GM18907 (cell line): Measurements from ENCODE around the gene BAMBI.

Experiments
- ATAC-seq: cut with Tn5 transposase; IDR thresholded peaks from one replicate; pipeline ENCODE4 v1.9.1; 2021; ENCODE audit warnings: mild to moderate bottlenecking, moderate library complexity; ENCODE audit not compliant: unreplicated experiment

Gene BAMBI

DNA sequence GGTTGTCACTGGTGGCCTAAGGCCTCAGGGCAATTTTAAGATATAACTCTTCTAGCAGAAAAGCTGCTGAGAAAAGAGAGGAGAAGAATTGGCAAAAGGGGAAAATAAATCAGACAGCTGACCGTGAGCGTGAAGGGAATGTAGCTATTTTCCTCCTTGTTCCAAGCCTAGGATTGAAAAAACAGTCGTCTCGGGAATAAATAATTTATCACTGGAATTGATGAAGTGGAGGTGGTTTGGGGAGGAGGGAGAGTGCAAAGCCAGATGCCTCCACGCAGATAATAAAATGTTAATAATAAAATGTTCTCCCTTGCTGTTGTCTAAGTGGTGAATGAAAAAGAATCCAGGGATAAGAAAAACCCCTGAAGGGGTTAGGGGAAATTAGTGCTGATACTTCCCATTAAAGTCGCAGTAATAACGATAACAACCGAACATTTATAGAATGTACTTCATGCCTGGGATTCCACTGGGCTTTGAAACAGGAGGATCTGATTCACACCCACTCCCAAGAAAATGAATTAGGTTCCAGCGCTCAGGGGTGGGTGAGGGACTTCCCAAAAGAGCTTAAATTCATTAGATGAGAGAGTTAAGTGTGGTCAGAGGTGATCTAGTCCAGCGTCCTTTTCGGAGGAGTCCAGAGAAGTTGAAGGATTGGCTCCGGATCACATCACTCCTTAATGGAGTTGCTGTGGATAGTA lies 27.3 kb downstream of the BAMBI start:
- ATAC-seq = no peak

DNA sequence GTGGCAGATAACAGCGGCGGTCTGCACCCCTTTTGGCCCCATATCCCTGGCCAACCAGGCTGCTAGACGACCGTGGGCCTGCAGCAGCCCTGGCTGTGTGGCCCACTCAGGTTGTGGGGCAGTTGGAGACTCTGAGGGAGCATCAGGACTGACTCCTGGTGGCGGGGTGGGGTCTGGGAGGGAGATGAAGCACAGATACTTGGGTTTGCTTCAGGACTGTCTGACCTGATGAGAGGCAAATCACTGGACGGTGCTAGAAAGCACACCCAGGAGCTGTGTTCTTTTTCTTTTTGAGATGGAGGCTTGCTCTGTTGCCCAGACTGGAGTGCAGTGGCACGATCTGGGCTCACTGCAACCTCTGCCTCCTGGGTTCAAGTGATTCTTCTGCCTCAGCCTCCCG lies 28.2 kb downstream of the BAMBI start:
- no peak for ATAC-seq

DNA sequence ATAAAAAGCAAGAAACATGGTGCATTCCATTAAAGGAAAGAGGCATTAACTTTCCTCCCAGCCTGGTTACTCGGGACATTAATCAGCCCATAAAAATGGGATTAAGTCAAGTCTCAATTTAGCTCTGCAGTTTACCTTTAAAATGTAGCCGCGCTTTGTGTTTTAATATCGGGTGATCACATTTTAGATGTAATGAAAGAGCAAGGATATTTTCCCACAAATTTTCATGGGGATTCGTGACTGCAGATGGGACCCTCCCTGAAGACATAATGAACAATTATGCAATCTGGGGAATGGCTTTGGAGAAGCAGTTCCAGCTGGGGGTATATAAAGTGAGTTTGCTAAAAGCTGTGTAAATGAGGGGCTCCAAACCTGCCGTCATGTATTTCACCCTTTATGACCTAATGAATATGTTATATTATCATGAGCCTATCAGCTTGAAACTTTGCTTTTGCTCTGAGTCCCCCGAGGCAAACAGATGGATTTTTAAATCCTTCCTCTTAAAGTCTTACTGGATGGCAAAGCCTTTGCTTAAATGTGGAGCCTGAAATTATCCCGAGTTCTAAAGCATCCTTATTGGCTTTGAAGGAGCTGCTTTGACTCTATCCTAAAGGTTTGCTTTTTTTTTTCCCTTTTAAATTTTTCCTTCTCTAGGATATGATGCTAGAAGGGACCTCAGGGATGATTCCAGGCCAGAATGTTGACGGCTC lies 31.8 kb downstream of the BAMBI start:
- ATAC-seq = no peak

DNA sequence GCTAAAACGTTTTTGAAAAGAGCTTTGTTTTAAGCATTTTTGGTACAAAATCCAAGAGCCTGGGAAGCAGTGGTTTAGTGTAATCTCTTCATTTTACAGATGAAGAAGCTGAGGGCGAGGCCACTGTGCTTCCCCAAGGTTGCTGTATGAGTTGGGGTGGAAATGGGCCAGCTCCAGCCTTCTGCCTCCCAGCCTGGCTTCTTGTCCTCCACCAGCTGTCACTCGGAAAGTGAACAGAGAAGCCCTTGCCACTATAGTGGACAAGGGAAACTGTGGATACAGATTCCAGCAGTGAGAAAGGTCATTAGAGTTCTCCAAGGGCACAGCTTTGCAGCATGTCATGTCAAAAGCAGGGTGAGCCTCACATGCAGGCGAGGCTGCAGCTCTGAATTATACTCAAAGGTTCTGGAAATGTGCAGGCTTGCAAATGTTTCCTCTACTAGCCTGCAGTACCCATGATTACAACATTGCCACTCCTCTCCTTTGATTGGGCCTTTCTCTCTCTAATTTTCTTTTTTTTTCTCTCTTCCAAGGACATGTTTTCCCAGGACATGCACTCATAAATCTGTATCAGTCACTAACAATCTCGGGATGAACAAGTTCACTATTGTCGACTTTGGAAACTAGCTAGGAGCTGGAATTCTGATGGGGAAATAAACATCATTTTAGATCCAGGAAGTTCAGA lies 33.0 kb downstream of the BAMBI start:
- no peak for ATAC-seq

DNA sequence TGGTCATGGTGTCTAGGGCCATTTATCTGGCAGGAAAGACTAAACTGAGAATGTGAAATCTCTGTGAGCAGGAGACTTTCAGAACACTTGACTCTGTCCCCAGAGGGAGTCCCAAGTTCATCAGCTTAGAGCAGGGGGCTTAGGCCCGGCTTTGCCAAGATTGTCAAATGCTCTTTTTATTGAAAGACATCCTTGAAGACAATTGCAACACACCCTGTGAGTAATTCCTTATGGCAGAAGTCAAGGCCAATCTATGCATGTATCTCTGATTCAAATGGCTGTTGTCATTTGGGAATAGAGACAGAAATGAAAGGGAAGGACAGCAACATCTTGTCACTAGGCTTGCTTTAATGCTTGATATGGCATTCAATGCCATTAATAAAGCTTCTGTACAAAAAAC lies 33.7 kb downstream of the BAMBI start:
- ATAC-seq = no peak

DNA sequence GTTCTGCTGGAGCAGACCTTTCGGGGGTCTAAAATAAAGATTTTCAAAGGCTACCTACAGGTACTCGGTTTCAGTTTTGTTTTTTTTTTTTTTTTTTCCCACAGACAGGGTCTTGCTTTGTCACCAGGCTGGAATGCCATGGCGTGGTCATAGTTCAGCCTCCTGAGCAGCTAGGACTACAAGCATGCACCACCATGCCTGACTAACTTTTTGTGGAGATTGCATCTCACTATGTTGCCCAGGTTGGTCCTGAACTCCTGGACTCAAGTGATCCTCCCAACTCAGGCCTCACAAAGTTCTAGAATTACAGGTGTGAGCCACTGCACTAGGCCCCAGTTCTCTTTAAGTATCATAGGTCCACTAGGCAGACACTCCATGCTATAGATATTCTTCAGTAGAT lies 34.5 kb downstream of the BAMBI start:
- no peak for ATAC-seq

DNA sequence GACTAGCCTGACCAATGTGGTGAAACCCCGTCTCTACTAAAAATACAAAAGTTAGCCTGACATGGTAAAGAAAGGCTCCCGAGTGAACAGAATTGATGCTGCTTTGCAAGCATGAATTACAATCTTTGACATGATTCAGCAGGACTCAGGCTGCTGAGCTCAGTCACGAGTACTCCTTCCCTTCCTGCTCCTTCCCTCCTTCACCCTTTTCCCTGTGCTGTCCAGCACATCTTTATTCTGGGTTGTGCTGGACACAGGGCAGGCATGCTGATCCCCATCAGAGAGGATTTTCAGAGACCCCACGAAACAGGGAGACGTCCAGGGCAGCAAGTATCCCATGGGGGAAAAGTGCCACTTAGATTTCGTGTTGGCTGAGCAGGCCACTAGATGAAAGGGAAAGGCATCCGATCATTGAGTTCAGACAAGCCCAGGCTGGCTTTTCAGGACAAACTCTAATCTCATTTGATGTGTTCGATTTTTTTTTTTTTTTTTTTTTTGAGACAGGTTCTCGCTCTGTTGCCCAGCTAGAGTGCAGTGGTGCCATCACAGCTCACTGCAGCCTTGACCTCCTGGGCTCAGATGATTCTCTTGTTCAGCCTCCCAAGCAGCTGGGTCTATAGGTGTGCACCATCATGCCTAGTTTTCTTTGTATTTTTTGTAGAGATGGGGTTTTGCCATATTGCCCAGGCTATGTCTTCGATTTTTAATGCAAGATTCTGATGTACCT lies 36.5 kb downstream of the BAMBI start:
- ATAC-seq = no peak

DNA sequence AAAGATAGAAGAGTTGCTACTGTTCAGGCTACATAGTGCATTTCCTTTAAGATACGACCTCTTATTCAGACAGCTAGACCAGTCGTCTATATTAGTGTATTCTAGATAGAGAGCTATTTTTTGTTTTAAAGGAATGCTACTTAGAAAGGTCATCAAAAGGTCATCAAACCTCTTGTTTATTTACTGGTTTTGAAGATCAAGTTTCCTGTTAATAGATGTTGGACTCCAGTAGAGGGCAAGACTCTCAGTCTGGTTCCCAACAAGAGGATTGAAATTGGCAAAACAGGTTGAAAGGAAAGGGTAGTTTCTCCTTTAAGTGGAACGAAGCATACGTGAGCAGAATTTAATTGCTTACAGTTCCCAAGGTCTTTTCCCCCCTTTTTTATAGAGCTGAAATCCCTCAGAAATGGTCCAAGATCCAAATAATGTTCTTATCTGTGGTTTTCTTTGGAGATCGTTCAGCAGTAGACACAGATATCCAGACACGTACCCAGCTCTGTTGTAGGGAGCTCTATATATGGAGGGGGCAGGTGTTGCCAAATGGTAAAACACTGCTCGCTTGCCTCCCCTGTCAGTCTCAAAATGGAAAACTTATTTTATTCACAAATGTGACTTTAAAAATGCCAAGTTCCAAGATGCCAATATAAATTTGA lies 37.2 kb downstream of the BAMBI start:
- ATAC-seq = no peak

DNA sequence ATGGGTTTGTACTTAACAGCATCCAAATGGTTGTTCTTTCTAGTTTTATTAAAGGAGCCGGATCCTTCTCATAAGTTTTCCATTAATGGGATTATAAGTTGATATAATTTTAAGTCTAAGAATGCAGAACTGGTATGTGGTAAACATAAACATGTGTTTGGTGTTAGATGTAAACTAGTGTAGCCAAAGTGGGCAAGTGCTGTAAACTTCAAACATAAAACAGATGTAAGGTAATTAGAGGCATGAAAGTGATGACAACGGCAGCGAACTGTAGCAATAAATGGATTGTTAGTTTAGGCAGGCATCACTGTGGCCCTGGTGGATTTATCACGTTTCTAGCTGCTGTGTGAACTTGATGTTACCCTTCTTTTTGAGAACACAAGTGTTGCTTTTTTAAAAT lies 37.9 kb downstream of the BAMBI start:
- ATAC-seq = no peak

DNA sequence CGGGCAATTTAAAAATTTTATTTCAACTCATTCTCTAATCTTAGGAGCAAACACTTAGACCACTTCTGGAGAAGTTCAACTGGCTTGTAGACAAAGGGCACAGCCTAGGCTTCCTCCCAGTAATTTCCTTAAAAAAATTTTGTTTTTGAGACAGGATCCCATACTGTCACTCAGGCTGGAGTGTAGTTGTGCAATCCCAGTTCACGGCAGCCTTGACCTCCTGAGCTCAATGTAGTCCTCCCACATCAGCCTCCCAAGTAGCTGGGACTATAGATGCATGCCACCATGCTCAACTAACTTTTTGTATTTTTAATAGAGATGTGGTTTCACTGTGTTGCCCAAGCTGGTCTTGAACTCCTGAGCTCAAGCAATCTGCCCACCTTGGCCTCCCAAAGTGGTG lies 38.4 kb downstream of the BAMBI start:
- no peak for ATAC-seq

DNA sequence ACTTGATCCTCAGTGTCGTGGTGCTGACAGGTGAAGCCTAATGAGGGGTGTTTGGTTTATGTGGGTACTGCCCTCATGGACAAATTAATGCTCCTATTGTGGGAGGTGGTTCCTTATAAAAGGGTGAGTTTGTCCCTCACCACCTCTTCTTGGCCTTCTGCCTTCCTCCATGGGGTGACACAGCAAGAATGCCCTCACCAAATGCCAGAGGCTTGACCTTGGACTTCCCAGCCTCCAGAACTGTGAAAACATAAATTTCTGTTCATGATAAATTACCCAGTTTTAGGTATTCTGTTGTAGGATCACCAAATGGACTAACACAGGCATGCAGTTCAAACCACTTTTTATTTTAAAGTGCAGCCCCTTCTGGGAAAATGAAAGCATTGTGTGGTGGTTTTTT lies 39.4 kb downstream of the BAMBI start:
- ATAC-seq = no peak

DNA sequence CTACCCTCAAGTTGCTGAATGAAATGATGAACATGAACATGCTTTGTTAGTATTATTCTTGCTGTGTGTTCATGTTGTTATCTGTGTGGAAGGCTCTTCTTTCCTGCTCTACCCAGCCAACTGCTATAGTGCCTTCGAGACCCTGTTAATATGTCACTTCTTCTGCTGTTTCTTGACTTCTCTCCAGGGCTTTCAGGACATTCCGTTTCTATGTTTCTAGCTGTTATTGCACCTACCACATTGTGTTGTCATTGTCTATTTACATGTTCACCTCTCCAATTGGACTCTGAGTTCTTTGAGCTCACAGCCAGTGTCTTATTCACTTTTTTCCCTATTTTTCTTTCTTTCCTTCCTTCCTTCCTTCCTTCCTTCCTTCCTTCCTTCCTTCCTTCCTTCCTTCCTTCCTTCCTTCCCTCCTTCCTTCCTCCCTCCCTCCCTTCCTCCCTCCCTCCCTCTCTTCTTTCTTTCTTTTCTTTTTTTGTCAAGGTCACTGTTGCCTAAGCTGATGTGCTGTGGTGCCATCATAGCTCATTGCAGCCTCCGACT lies 40.4 kb downstream of the BAMBI start:
- ATAC-seq = no peak

DNA sequence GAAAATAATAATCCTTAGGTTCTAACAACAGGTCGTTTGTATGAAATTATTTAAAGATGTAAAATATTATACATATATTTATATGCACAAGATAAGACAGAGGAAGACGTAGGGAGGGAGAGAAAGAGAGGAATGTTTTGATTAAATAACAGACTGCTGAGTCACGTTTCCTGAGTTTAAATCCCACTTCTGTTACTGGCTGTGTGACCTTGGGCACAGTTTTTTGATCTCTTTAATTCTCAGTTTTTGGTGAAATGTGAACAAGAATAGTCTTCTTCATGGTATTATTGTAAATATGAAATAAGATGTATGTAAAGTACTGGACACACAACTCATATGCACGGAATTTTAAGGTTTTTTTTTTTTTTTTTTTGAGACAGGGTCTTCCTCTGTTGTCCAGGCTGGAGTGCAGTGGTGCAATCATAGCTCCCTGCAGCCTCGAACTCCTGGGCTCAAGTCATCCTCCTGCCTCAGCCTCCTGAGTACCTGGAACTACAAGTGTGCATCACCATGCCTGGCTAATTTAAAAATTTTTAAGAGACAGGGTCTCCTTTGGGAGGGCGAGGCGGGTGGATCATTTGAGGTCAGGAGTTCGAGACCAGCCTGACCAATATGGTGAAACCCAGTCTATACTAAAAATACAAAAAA lies 42.6 kb downstream of the BAMBI start:
- no peak for ATAC-seq

DNA sequence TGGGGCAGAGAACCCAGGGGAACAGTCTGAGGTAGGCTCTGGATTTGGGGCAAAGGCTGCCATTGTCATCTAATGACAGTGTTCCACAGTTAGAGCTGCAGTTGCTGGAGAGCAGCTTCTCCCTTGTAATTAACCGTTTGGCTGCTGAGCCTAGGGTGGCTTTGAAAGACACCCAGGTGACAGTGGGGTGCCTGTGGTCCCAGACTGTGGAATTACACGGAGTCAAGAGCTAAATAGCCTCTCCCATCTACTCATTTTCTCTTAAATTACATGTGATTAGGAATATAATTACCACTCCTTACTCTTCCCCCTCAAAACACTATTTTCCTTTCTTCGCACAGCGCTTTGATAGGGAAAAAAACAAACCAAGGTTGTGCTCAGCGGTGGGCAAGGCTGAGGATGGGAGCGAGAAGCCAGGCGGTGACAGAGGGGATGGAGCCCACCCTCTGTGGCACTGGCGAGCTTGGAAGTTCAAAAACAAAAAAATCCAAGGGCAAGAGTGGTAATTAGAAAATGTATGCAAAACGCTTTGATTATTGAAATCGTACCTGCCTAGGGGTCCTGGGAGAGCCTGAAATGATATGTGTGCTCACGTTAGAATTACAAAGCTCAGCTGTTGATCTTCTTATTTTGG lies 44.1 kb downstream of the BAMBI start:
- ATAC-seq = no peak

DNA sequence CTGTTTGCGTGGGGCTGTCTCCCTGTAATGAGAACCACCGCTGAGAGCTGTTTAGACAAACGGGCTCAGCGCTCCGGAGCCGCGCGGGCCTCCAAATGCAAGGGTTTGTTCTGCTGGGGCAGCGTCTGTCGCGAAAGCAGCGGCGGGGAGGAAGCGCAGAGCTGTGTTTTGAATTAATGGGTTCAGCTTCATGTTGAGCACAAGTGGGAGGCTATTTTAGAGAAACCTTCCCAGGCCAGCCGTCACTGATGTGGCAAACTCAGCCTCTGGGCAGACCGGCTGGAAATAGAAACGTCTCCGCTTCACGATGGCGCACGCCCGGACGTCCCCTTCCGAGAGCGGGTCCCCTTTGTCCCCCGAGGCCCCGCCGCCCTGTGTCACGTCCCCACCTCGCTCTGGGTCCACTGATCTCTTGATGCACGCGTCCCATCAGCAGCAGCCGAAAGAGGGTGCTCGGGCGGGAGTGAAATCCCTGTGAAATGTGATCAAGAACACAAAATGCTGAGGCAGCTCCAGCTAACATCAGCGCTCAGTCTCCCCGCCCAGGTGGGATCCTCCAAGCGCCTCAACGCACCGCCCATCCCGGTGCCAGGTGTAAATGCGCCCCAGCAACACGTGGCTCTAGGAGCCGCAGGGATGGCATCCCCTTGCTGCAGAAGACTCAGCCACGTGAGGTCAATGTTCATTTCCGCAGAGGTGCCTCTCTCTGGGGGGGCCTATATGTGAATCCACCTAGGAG lies 44.9 kb downstream of the BAMBI start:
- ATAC-seq = no peak

DNA sequence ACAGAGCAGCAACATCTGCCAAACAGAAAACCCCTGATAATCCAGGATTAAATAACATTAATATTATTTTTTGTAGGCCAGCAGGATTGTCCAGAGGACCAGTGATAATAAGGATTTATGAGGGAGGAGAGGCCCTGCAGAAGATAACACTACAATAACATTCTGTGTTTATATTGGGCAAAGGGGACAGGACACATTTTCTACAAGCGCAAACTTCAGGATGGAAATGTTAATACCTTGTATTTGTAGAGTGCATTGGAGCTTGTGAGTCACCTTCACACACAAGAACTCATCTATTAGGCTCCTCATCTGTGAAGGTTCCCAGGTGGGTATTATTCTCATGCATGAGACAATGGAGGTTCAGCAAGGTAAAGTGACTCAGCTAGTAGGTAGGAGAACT lies 51.0 kb downstream of the BAMBI start:
- no peak for ATAC-seq

DNA sequence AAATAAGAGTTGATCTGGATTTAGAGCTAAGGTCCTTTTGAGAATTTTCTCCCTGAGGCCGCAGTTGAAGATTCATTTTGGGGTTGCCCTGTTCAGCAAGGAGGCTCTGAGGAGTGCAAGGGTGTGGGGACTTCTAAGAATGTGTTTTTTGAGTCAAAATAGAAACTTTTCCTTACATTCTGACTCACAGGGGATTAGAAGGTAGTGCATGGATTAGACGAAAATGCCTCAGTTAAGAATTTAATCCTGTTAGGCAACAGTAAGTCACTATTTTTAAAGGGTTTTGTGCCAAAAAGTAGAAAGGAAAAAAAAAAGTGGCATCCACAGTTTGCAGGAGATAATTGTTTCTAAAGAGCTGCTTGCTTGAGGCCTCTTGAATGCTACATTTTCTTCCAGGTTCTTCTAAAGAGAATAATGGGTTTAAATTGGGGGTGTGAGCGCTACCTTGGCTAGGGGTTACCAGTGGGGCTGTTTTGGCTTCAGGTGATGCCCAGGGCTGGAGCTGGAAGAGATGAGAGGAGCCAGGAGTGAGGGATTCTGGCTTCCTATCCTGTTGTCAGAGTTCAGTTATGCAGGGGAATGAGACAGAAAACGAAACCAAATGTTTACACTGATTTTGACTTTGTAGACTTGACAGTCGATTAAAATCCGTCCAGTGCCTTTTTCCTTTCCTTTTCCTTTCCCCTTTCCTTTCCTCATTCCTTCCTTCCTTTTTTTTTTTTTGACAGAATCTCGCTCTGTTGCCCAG lies 52.9 kb downstream of the BAMBI start:
- no peak for ATAC-seq

DNA sequence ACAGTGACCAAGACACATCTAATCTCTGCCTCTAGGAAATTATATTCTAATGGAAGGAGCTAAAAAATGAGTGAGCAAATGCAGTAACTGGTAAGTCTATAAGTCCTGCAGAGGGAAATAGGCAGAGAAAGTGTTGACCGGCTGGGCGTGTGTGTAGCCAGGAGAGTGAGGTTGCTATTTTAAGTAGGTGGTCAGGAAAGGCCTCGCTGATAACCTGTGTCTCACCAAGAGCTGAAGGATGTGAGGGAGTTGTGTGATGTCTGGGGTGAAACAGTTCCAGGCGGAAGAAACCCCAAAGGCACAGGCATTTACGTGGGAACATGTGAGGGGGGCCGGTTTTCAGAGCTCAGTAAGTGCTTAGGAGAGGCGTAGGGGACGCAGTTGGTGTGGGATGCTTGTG lies 54.8 kb downstream of the BAMBI start:
- no peak for ATAC-seq
